H1 (cell line): Measurements from ENCODE around the gene NEURL1. TPM values are rescaled to one million over a fixed set of nuclear protein-coding genes. Genes with fewer than 3 reads are reported as not detected.

Experiments
- CTCF ChIA-PET: fragments of 300-600 bp; sonication (Branson Sonifier 250); formaldehyde crosslinking; loops from one replicate; lab custom pipeline; 2021; ENCODE audit not compliant: partially characterized antibody; lab: Charles Lee
- POLR2A ChIA-PET: fragments of 300-600 bp; sonication (Branson Sonifier 250); formaldehyde crosslinking; loops from one replicate; lab custom pipeline; 2021; ENCODE audit warnings: inconsistent platforms; ENCODE audit not compliant: partially characterized antibody; lab: Charles Lee
- DNase-seq, 2 experiments: peaks; one replicate each; pipeline versions ENCODE4 v3.0.0 to v3.0.0-alpha.2; 2010 to 2022; ENCODE audit warnings: low spot score in 2 of 2, low read depth in 1 of 2, mixed read lengths in 1 of 2
- FAIRE-seq: peaks from 2 replicates; lab custom pipeline; 2011; peaks lifted over from hg19 to GRCh38; lab: Jason Lieb, UNC
- H2AFZ ChIP-seq: 2 replicates; pipeline ENCODE4 v1.8.1; 2012; ENCODE audit warnings: low read length, inconsistent platforms
- H2AK5ac ChIP-seq: 2 replicates; pipeline ENCODE4 v1.6.1; 2013; ENCODE audit warnings: low read depth, low read length
- H2BK120ac ChIP-seq: replicated peaks from 2 replicates; pipeline ENCODE3; 2013; ENCODE audit warnings: low read depth, low read length, inconsistent platforms
- H2BK12ac ChIP-seq: 2 replicates; pipeline ENCODE4 v1.6.1; 2013; ENCODE audit warnings: low read depth, low read length
- H2BK15ac ChIP-seq: 2 replicates; pipeline ENCODE4 v1.6.1; 2013; ENCODE audit warnings: low read length
- H2BK20ac ChIP-seq: 2 replicates; pipeline ENCODE4 v1.6.1; 2013; ENCODE audit warnings: low read length
- H2BK5ac ChIP-seq: 2 replicates; pipeline ENCODE4 v1.6.1; 2013; ENCODE audit warnings: low read depth, low read length
- H3K14ac ChIP-seq: 2 replicates; pipeline ENCODE4 v1.6.1; 2013; ENCODE audit warnings: inconsistent platforms; ENCODE audit not compliant: insufficient read length
- H3K18ac ChIP-seq: 2 replicates; pipeline ENCODE4 v1.6.1; 2013; ENCODE audit warnings: low read length; ENCODE audit errors: extremely low read depth
- H3K23ac ChIP-seq: 2 replicates; pipeline ENCODE4 v1.6.1; 2013; ENCODE audit warnings: inconsistent platforms; ENCODE audit not compliant: insufficient read length
- H3K23me2 ChIP-seq: 2 replicates; pipeline ENCODE4 v1.6.1; 2013; ENCODE audit warnings: low read depth, low read length
- H3K27ac ChIP-seq: 2 replicates; pipeline ENCODE4 v1.6.1; 2011; ENCODE audit warnings: low read depth, low read length, inconsistent platforms
- H3K27me3 ChIP-seq, 4 experiments: replicated peaks in 1 of 4; 1 replicate in 1 of 4; 2 replicates in 3 of 4; pipeline versions ENCODE4 v1.6.1 to v1.8.1; 2011 to 2013; ENCODE audit warnings: low read length in 3 of 4, mild to moderate bottlenecking in 3 of 4, inconsistent platforms in 2 of 4, mixed read lengths in 2 of 4, moderate library complexity in 1 of 4; ENCODE audit not compliant: control insufficient read depth in 3 of 4, insufficient read depth in 3 of 4; ENCODE audit errors: extremely low read depth in 1 of 4
- H3K36me3 ChIP-seq, 4 experiments: 2 replicates each; pipeline versions ENCODE4 v1.6.1 to v1.8.1; 2011 to 2013; ENCODE audit warnings: mild to moderate bottlenecking in 4 of 4, low read length in 3 of 4, moderate library complexity in 2 of 4, control low read depth in 1 of 4, inconsistent platforms in 1 of 4; ENCODE audit not compliant: insufficient read depth in 4 of 4, control insufficient read depth in 2 of 4
- H3K4ac ChIP-seq: replicated peaks from 2 replicates; pipeline ENCODE3; 2013; ENCODE audit warnings: low read length, low read depth, mixed read lengths, inconsistent platforms; ENCODE audit not compliant: insufficient read length
- H3K4me1 ChIP-seq, 4 experiments: replicated peaks in 1 of 4; 1 replicate in 1 of 4; 2 replicates in 3 of 4; pipeline versions ENCODE4 v1.6.1 to v1.8.1; 2011 to 2013; ENCODE audit warnings: low read length in 3 of 4, inconsistent platforms in 2 of 4, mixed read lengths in 1 of 4; ENCODE audit not compliant: insufficient read depth in 4 of 4, control insufficient read depth in 3 of 4
- H3K4me2 ChIP-seq, 2 experiments: 2 replicates each; pipeline versions ENCODE4 v1.6.1 to v1.8.1; 2011 to 2013; ENCODE audit warnings: low read depth in 2 of 2, low read length in 2 of 2, control low read depth in 1 of 2, inconsistent platforms in 1 of 2, mild to moderate bottlenecking in 1 of 2; ENCODE audit not compliant: insufficient read depth in 1 of 2
- H3K4me3 ChIP-seq, 4 experiments: fragments of 200-600, 300-600 bp in 1 of 4; sonication (generic), shearing (Covaris generic), sonication (Bioruptor Twin) in 1 of 4; 2 replicates each; pipeline versions ENCODE4 v1.5.1 to v1.8.1; 2011 to 2016; ENCODE audit warnings: low read length in 4 of 4, low read depth in 3 of 4, control low read depth in 2 of 4, inconsistent platforms in 2 of 4, mild to moderate bottlenecking in 2 of 4, mixed read lengths in 1 of 4, moderate library complexity in 1 of 4; ENCODE audit not compliant: insufficient read depth in 2 of 4; ENCODE audit errors: extremely low read depth in 1 of 4
- H3K56ac ChIP-seq: replicated peaks from 2 replicates; pipeline ENCODE3; 2013; ENCODE audit warnings: low read depth, mild to moderate bottlenecking, mixed read lengths, low read length, inconsistent platforms; ENCODE audit not compliant: insufficient read length
- H3K79me1 ChIP-seq: 2 replicates; pipeline ENCODE4 v1.6.1; 2013; ENCODE audit warnings: low read depth, low read length, control low read depth
- H3K79me2 ChIP-seq, 2 experiments: 2 replicates each; pipeline versions ENCODE4 v1.6.1 to v1.8.1; 2012 to 2013; ENCODE audit warnings: low read length in 2 of 2, mild to moderate bottlenecking in 2 of 2, inconsistent platforms in 1 of 2; ENCODE audit not compliant: insufficient read depth in 2 of 2, control insufficient read depth in 1 of 2
- H3K9ac ChIP-seq, 4 experiments: replicated peaks in 1 of 4; 1 replicate in 1 of 4; 2 replicates in 3 of 4; pipeline versions ENCODE4 v1.6.1 to v1.8.1; 2011 to 2013; ENCODE audit warnings: low read depth in 3 of 4, low read length in 3 of 4, control low read depth in 2 of 4, mild to moderate bottlenecking in 2 of 4, moderate library complexity in 2 of 4, inconsistent platforms in 1 of 4; ENCODE audit errors: extremely low read depth in 1 of 4
- H3K9me3 ChIP-seq, 2 experiments: 2 replicates each; pipeline versions ENCODE4 v1.6.1 to v1.8.1; 2012 to 2013; ENCODE audit warnings: mild to moderate bottlenecking in 2 of 2, moderate library complexity in 2 of 2, control low read depth in 1 of 2, inconsistent platforms in 1 of 2, low read depth in 1 of 2, low read length in 1 of 2, mixed read lengths in 1 of 2; ENCODE audit not compliant: insufficient read depth in 2 of 2
- H4K20me1 ChIP-seq, 2 experiments: replicated peaks in 1 of 2; 2 replicates each; pipeline versions ENCODE3 to v1.8.1; 2011 to 2013; ENCODE audit warnings: inconsistent platforms in 2 of 2, low read length in 2 of 2, mild to moderate bottlenecking in 1 of 2; ENCODE audit not compliant: insufficient read depth in 2 of 2, control insufficient read depth in 1 of 2
- H4K5ac ChIP-seq: 2 replicates; pipeline ENCODE4 v1.6.1; 2013; ENCODE audit warnings: low read length, low read depth, mixed read lengths, inconsistent platforms; ENCODE audit not compliant: insufficient read length
- H4K8ac ChIP-seq: 2 replicates; pipeline ENCODE4 v1.8.0; 2013; ENCODE audit warnings: mild to moderate bottlenecking, moderate library complexity, low read length, inconsistent platforms; ENCODE audit not compliant: insufficient read depth; ENCODE audit errors: extremely low read depth
- H4K91ac ChIP-seq: replicated peaks from 2 replicates; pipeline ENCODE3; 2013; ENCODE audit warnings: low read length, mixed read lengths, inconsistent platforms; ENCODE audit not compliant: insufficient read length
- BACH1 ChIP-seq: IDR thresholded peaks from 2 replicates; pipeline ENCODE4 v1.6.1; 2012; ENCODE audit warnings: low read length, improper control_type of control experiment
- BRCA1 ChIP-seq: IDR thresholded peaks from 2 replicates; pipeline ENCODE4 v1.6.1; 2012; ENCODE audit warnings: low read depth, low read length, improper control_type of control experiment
- CTCF ChIP-seq, 3 experiments: IDR thresholded peaks; 1 replicate in 2 of 3; 2 replicates in 1 of 3; pipeline versions ENCODE4 v1.5.1 to v1.6.1; 2011; ENCODE audit warnings: low read length in 3 of 3, mild to moderate bottlenecking in 3 of 3, inconsistent platforms in 2 of 3, low read depth in 1 of 3, moderate library complexity in 1 of 3; ENCODE audit not compliant: insufficient read depth in 1 of 3; ENCODE audit errors: control extremely low read depth in 1 of 3
- E2F6 ChIP-seq: IDR thresholded peaks from 2 replicates; pipeline ENCODE4 v1.6.1; 2012; ENCODE audit warnings: inconsistent platforms
- EGR1 ChIP-seq: IDR thresholded peaks from 2 replicates; pipeline ENCODE4 v1.6.1; 2011; ENCODE audit warnings: low read depth, low read length, borderline replicate concordance
- FOSL1 ChIP-seq: IDR thresholded peaks from 2 replicates; pipeline ENCODE4 v1.6.1; 2011; ENCODE audit warnings: mild to moderate bottlenecking, low read depth, low read length, moderate library complexity; ENCODE audit not compliant: insufficient read depth
- HDAC2 ChIP-seq, 2 experiments: fragments of 300-600 bp in 1 of 2; sonication (generic) in 1 of 2; IDR thresholded peaks; 2 replicates each; pipeline ENCODE4 v1.6.1; 2011 to 2012; ENCODE audit warnings: low read depth in 2 of 2, low read length in 2 of 2, mild to moderate bottlenecking in 2 of 2, moderate library complexity in 2 of 2, borderline replicate concordance in 1 of 2, inconsistent platforms in 1 of 2
- JUN ChIP-seq: IDR thresholded peaks from 2 replicates; pipeline ENCODE4 v1.6.1; 2011; ENCODE audit warnings: low read depth, mild to moderate bottlenecking, improper control_type of control experiment, low read length
- POU5F1 ChIP-seq: IDR thresholded peaks from 2 replicates; pipeline ENCODE4 v1.6.1; 2011; ENCODE audit warnings: low read depth, mild to moderate bottlenecking, low read length, moderate library complexity
- SP4 ChIP-seq: IDR thresholded peaks from 2 replicates; pipeline ENCODE4 v1.6.1; 2012; ENCODE audit warnings: low read length, inconsistent platforms
- WGBS, 2 experiments: shearing (Covaris generic) in 1 of 2; methylation state at CpG; one replicate each; pipeline versions ENCODE4 v1.1.6 to v1.1.7; 2013 to 2015; ENCODE audit warnings: low lambda C conversion rate in 2 of 2, mixed read lengths in 2 of 2, inconsistent platforms in 1 of 2, low coverage in 1 of 2, missing lambda C conversion rate in 1 of 2; ENCODE audit not compliant: insufficient replicate concordance in 2 of 2, insufficient coverage in 1 of 2, insufficient read length in 1 of 2; ENCODE audit errors: extremely low coverage in 1 of 2, missing lambda C conversion rate in 1 of 2; 5-methylcytosine and 5-hydroxymethylcytosine counted together
- polyA plus RNA-seq, 7 experiments: library from polyadenylated mRNA; depleted of rRNA in 3 of 7; stranded (reverse) in 5 of 7; unstranded in 2 of 7; fragments of >200 nt in 5 of 7; fragments of 200-250 nt in 2 of 7; gene quantifications; 1 replicate in 5 of 7; 2 replicates in 1 of 7; 4 replicates in 1 of 7; pipeline versions ENCODE4 v1.2.1 to v1.2.3, GENCODE V29; 2011 to 2013; ENCODE audit warnings: missing spikeins in 2 of 7, mixed read lengths in 2 of 7
- total RNA-seq: library from RNA; stranded (reverse); fragmentation: NEBNext Ultra II Directional; extraction: Animal tissue kit (Norgen Biotek cat#: 25700); gene quantifications from 2 replicates; pipeline ENCODE4 v1.2.1, GENCODE V29; 2021

Gene NEURL1
- total and polyA plus RNA-seq, 2 of the 8 experiments (the other 6 are each of a cell fraction or from before 2014, with no cell fraction given) = 0.54 to 0.58 TPM

GRCh38 chr10:103610921-103611511 is 117.5 kb downstream of the NEURL1 start:
- H3K9ac ChIP-seq = no peak overlapping the region
- no peak overlapping the region for H3K23ac ChIP-seq
- no peak overlapping the region for H3K4me2 ChIP-seq
- H3K36me3 ChIP-seq = no peaks in the 10 kb centered on the region; a peak in 1 of 8 replicates
- no peaks in the 10 kb centered on the region for H4K20me1 ChIP-seq
- H2BK5ac ChIP-seq = no peak overlapping the region
- POLR2A ChIA-PET = interaction anchor here (1.6 kb wide), 1 partner anchor 50 kb away, joined by 4 read pairs; no protein-coding TSS in a partner anchor
- H3K14ac ChIP-seq = no peak overlapping the region
- no peak overlapping the region for H2BK12ac ChIP-seq
- H3K4me3 ChIP-seq = no peak overlapping the region
- no peak for DNase-seq
- H3K27ac ChIP-seq = no peak overlapping the region
- H3K18ac ChIP-seq = no peak overlapping the region
- no peak overlapping the region for H3K4ac ChIP-seq
- H2BK20ac ChIP-seq = no peak overlapping the region
- H2AK5ac ChIP-seq = no peak overlapping the region
- CTCF ChIA-PET = interaction anchor here (0.8 to 8.0 kb wide), 12 partner anchors 8 to 74 kb away, joined by 3 to 91 read pairs (median 6); no protein-coding TSS in a partner anchor
- 81% methylated on average over 9 of the region's 9 CpGs; no CpG with 5 or more reads in 1 of the 2 experiments for WGBS, 2 experiments
- no peak for FAIRE-seq
- H4K91ac ChIP-seq = no peak overlapping the region
- no peaks in the 10 kb centered on the region for H3K4me1 ChIP-seq
- H2AFZ ChIP-seq = no peak overlapping the region
- no peak overlapping the region for H2BK120ac ChIP-seq
- no peaks in the 10 kb centered on the region for H3K79me2 ChIP-seq
- H3K23me2 ChIP-seq = peaks cover 2% of the 10 kb centered on the region; the same call in 1 of the 2 replicates
- H3K56ac ChIP-seq = no peak overlapping the region
- peaks cover 0 to 7% of the 10 kb centered on the region in 2 experiments; a peak in 1 of 4 replicates for H3K9me3 ChIP-seq
- H4K8ac ChIP-seq = no peak overlapping the region
- no peak overlapping the region for H2BK15ac ChIP-seq
- H3K27me3 ChIP-seq = no peaks in the 10 kb centered on the region; a peak in 1 of 7 replicates
- no peaks in the 10 kb centered on the region for H3K79me1 ChIP-seq
- H4K5ac ChIP-seq = no peak overlapping the region
- TF ChIP-seq HDAC2 (IDR thresholded peaks at IDR 0.05; ENCODE audit: borderline replicate concordance in 1 of 2, low read depth in 2 of 2, low read length in 2 of 2) = no peak
- TF ChIP-seq EGR1 = no peak
- TF ChIP-seq JUN = no peak
- TF ChIP-seq BRCA1 = no peak
- no peak for TF ChIP-seq E2F6
- TF ChIP-seq FOSL1 = no peak
- no peak for TF ChIP-seq POU5F1
- no peak for TF ChIP-seq SP4
- no peak for TF ChIP-seq BACH1
- TF ChIP-seq CTCF (IDR thresholded peaks at IDR 0.05; ENCODE audit: control extremely low read depth in 1 of 3, insufficient read depth in 1 of 3, low read depth in 1 of 3, low read length in 3 of 3) = no peak
